Coronary artery (tissue), 2 donors: ENCODE measurements around the gene ATL1.

Experiments
- DNase-seq: peaks from one replicate; pipeline ENCODE4 v3.0.0-alpha.2; 2017; ENCODE audit warnings: low spot score
- H3K27ac ChIP-seq, 2 donors: fragments of 200-600 bp; sonication (generic); one replicate each; pipeline ENCODE4 v1.5.1; 2016 to 2019
- H3K4me3 ChIP-seq: fragments of 200-600 bp; sonication (generic); 2 replicates; pipeline ENCODE4 v1.5.1; 2016; ENCODE audit warnings: mild to moderate bottlenecking, moderate library complexity
- CTCF ChIP-seq: fragments of 200-600 bp; sonication (generic); IDR thresholded peaks from one replicate; pipeline ENCODE4 v1.5.1; 2019; ENCODE audit warnings: antibody characterized with exemption

The ATL1 gene

GRCh38 chr14:50610465-50610864 lies 50.5 kb downstream of the ATL1 start:
- no peak overlapping the region for H3K27ac ChIP-seq
- DNase-seq = no peak
- no peak overlapping the region for H3K4me3 ChIP-seq
- TF ChIP-seq CTCF = no peak

- Histone ChIP-seq H3K4me3 (no peak overlapping the region), H3K27ac (no peak overlapping the region)
- no peak for TF ChIP-seq CTCF
- DNase-seq = no peak
Measured at GRCh38 chr14:50612806-50613205, 52.9 kb downstream of the ATL1 start.

- Histone ChIP-seq H3K4me3 (no peak overlapping the region), H3K27ac (no peak overlapping the region)
- no peak for TF ChIP-seq CTCF
- no peak for DNase-seq
Measured at GRCh38 chr14:50615056-50615455, 55.1 kb downstream of the ATL1 start.

- TF ChIP-seq CTCF = no peak
- Histone ChIP-seq H3K27ac (no peak overlapping the region), H3K4me3 (no peak overlapping the region)
- no peak for DNase-seq
Measured at GRCh38 chr14:50615552-50615951, 55.6 kb downstream of the ATL1 start.

- Histone ChIP-seq H3K27ac (no peak overlapping the region), H3K4me3 (no peak overlapping the region)
- no peak for DNase-seq
- no peak for TF ChIP-seq CTCF
Measured at GRCh38 chr14:50616275-50616674, 56.3 kb downstream of the ATL1 start.

GRCh38 chr14:50619569-50620141 lies 59.7 kb downstream of the ATL1 start:
- H3K27ac ChIP-seq = no peak overlapping the region
- TF ChIP-seq CTCF = no peak
- H3K4me3 ChIP-seq = no peak overlapping the region
- no peak for DNase-seq

GRCh38 chr14:50620341-50620740 lies 60.4 kb downstream of the ATL1 start:
- no peak overlapping the region for H3K4me3 ChIP-seq
- TF ChIP-seq CTCF = no peak
- DNase-seq = no peak
- H3K27ac ChIP-seq = no peak overlapping the region
